Spleen (tissue), 11 donors: ENCODE measurements around the gene PHTF1. TPM values are rescaled to one million over a fixed set of nuclear protein-coding genes. Genes with fewer than 3 reads are reported as not detected.

Experiments
- DNase-seq: peaks from one replicate; pipeline ENCODE4 v3.0.0-alpha.2; 2020
- H3K27ac ChIP-seq, 8 donors: fragments of 200-600 bp; sonication (generic) in 7 of 8; 1 replicate in 4 of 8; 2 replicates in 4 of 8; pipeline versions ENCODE4 v1.5.0 to v1.8.0; 2016 to 2021; ENCODE audit warnings: inconsistent platforms in 4 of 8, mild to moderate bottlenecking in 4 of 8, moderate library complexity in 1 of 8
- H3K27me3 ChIP-seq, 7 donors: fragments of 200-600 bp; sonication (generic) in 6 of 7; replicated peaks in 1 of 7; 1 replicate in 4 of 7; 2 replicates in 3 of 7; pipeline versions ENCODE4 v1.5.0 to v1.8.0; 2016 to 2021; ENCODE audit warnings: inconsistent platforms in 3 of 7, mild to moderate bottlenecking in 1 of 7
- H3K36me3 ChIP-seq, 6 donors: fragments of 200-600 bp; sonication (generic) in 5 of 6; 1 replicate in 4 of 6; 2 replicates in 2 of 6; pipeline versions ENCODE4 v1.5.0 to v1.8.0; 2016 to 2021; ENCODE audit warnings: inconsistent platforms in 2 of 6
- H3K4me1 ChIP-seq, 6 donors: fragments of 200-600 bp; sonication (generic) in 5 of 6; 1 replicate in 3 of 6; 2 replicates in 3 of 6; pipeline versions ENCODE4 v1.5.0 to v1.8.0; 2016 to 2021; ENCODE audit warnings: inconsistent platforms in 3 of 6
- H3K4me3 ChIP-seq, 8 donors: fragments of 200-600 bp; sonication (generic) in 7 of 8; 1 replicate in 4 of 8; 2 replicates in 4 of 8; pipeline versions ENCODE4 v1.5.0 to v1.8.0; 2016 to 2021; ENCODE audit warnings: inconsistent platforms in 4 of 8, mild to moderate bottlenecking in 4 of 8, moderate library complexity in 2 of 8
- H3K9me3 ChIP-seq, 8 donors: fragments of 200-600 bp; sonication (generic) in 7 of 8; 1 replicate in 4 of 8; 2 replicates in 4 of 8; pipeline versions ENCODE4 v1.5.0 to v1.8.0; 2016 to 2021; ENCODE audit warnings: inconsistent platforms in 4 of 8
- CTCF ChIP-seq, 11 experiments: fragments of 200-600 bp in 7 of 11; fragments of 450-650 bp in 4 of 11; sonication (generic) in 4 of 11; IDR thresholded peaks in 8 of 11; conservative IDR thresholded peaks in 3 of 11; 1 replicate in 7 of 11; 2 replicates in 4 of 11; pipeline versions ENCODE4 v1.4.0 to v1.8.0; 2016 to 2021; ENCODE audit warnings: antibody characterized with exemption in 11 of 11, inconsistent platforms in 4 of 11, mild to moderate bottlenecking in 1 of 11
- POLR2A ChIP-seq, 3 donors: fragments of 450-650 bp; IDR thresholded peaks; one replicate each; pipeline ENCODE4 v1.5.1; 2017; ENCODE audit warnings: antibody characterized with exemption in 3 of 3, mild to moderate bottlenecking in 1 of 3
- POLR2AphosphoS5 ChIP-seq, 3 donors: sonication (generic); formaldehyde crosslinking; IDR thresholded peaks; one replicate each; pipeline ENCODE4 v1.5.1; 2017; ENCODE audit warnings: antibody characterized with exemption in 3 of 3
- WGBS, 5 donors: extraction: QIAGEN DNeasy Blood & Tissue Kit in 3 of 5; methylation state at CpG; one replicate each; pipeline versions ENCODE4 v1.1.5 to v1.1.7; 2013 to 2018; 5-methylcytosine and 5-hydroxymethylcytosine counted together
- intact Hi-C: fragments of 100-400 bp; cut with DNase I; formaldehyde crosslinking; loops from one replicate; pipeline ENCODE4 v1.15.0; 2023; ENCODE audit warnings: low total_unique reads
- polyA plus RNA-seq, 3 donors: library from polyadenylated mRNA; stranded (reverse); fragments of 200-250 nt; gene quantifications; one replicate each; pipeline ENCODE4 v1.2.1, GENCODE V29; 2013
- total RNA-seq, 7 donors: library from RNA; depleted of rRNA in 3 of 7; stranded (reverse); fragments of >200 nt in 3 of 7; fragmentation: NEBNext Ultra II Directional in 4 of 7; extraction: Animal tissue kit (Norgen Biotek cat#: 25700) in 4 of 7; gene quantifications; one replicate each; pipeline versions ENCODE4 v1.1.0 to v1.2.1, GENCODE V29; 2016 to 2021
- donor health status: healthy with polysubstance abuse.
- donor health status: DM: no; HTN: no; CAD: no; lungs with moderate emphysema.
- donor health status: DM: no; HTN: no; CAD: no.
- donor health status: Bipolar disorder and iron deficiency.
- donor health status: healthy.
- donor health status: DM: no; HTN: no; CAD: no.
- donor health status: DM: yes; HTN: yes; CAD: no.

The PHTF1 gene
- total and polyA plus RNA-seq, 10 donors = 5.6 to 47.6 (median 20.3) TPM

- 52 to 75% (median 55%) methylated on average over 3 of the region's 3 CpGs for WGBS, 5 donors
- Histone ChIP-seq H3K4me3 (no peak overlapping the region), H3K36me3 (peaks cover 0 to 67% (median 17%) of the 10 kb centered on the region in 6 donors), H3K4me1 (peaks cover 0 to 20% (median 0%) of the 10 kb centered on the region in 6 donors), H3K27me3 (no peaks in the 10 kb centered on the region), H3K9me3 (peaks cover 0 to 4% (median 0%) of the 10 kb centered on the region in 8 donors), H3K27ac (no peak overlapping the region)
- no peak for DNase-seq
- intact Hi-C loops = no loop called here
- no peak for TF ChIP-seq CTCF (IDR thresholded peaks at IDR 0.05 in 8 of 11, conservative IDR thresholded peaks at IDR 0.05 in 3 of 11)
- TF ChIP-seq POLR2A (IDR thresholded peaks at IDR 0.05) = no peak
- TF ChIP-seq POLR2AphosphoS5 (IDR thresholded peaks at IDR 0.05) = no peak
These were observed 57.9 kb downstream of the PHTF1 start for GRCh38 chr1:113701429-113701828.

GRCh38 chr1:113694910-113695309 is 64.4 kb downstream of the PHTF1 start:
- Histone ChIP-seq H3K9me3 (peaks cover 7 to 35% (median 26%) of the 10 kb centered on the region in 8 donors), H3K4me3 (no peak overlapping the region), H3K4me1 (peaks cover 0 to 5% (median 0%) of the 10 kb centered on the region in 6 donors), H3K36me3 (peaks cover 0 to 73% (median 12%) of the 10 kb centered on the region in 6 donors), H3K27ac (no peak overlapping the region), H3K27me3 (no peaks in the 10 kb centered on the region)
- no peak for TF ChIP-seq CTCF (IDR thresholded peaks at IDR 0.05 in 8 of 11, conservative IDR thresholded peaks at IDR 0.05 in 3 of 11)
- TF ChIP-seq POLR2A (IDR thresholded peaks at IDR 0.05) = no peak
- TF ChIP-seq POLR2AphosphoS5 (IDR thresholded peaks at IDR 0.05) = no peak
- intact Hi-C loops = no loop called here
- DNase-seq = no peak

- intact Hi-C loops = no loop called here
- WGBS, 5 donors = 95 to 98% (median 96%) methylated on average over 4 of the region's 4 CpGs
- peaks cover 7 to 35% (median 26%) of the 10 kb centered on the region in 8 donors for H3K9me3 ChIP-seq
- H3K4me3 ChIP-seq = no peak overlapping the region
- no peaks in the 10 kb centered on the region for H3K27me3 ChIP-seq
- H3K4me1 ChIP-seq = peaks cover 0 to 5% (median 0%) of the 10 kb centered on the region in 6 donors
- H3K27ac ChIP-seq = no peak overlapping the region
- H3K36me3 ChIP-seq = peaks cover 0 to 68% (median 10%) of the 10 kb centered on the region in 6 donors
- TF ChIP-seq POLR2AphosphoS5 (IDR thresholded peaks at IDR 0.05) (no peak), POLR2A (IDR thresholded peaks at IDR 0.05) (no peak), CTCF (IDR thresholded peaks at IDR 0.05 in 8 of 11, conservative IDR thresholded peaks at IDR 0.05 in 3 of 11) (no peak)
- DNase-seq = no peak
These were observed 66.4 kb downstream of the PHTF1 start for GRCh38 chr1:113692824-113693431.

- WGBS, 5 donors = 33 to 67% (median 61%) methylated on average over 2 of the region's 2 CpGs
- Histone ChIP-seq H3K4me3 (no peak overlapping the region), H3K9me3 (peaks cover 7 to 35% (median 26%) of the 10 kb centered on the region in 8 donors), H3K36me3 (peaks cover 0 to 62% (median 6%) of the 10 kb centered on the region in 6 donors), H3K27ac (no peak overlapping the region), H3K4me1 (peaks cover 0 to 5% (median 0%) of the 10 kb centered on the region in 6 donors), H3K27me3 (no peaks in the 10 kb centered on the region)
- intact Hi-C loops = no loop called here
- TF ChIP-seq POLR2AphosphoS5 (IDR thresholded peaks at IDR 0.05) (no peak), CTCF (IDR thresholded peaks at IDR 0.05 in 8 of 11, conservative IDR thresholded peaks at IDR 0.05 in 3 of 11) (no peak), POLR2A (IDR thresholded peaks at IDR 0.05) (no peak)
- DNase-seq = no peak
These were observed 66.9 kb downstream of the PHTF1 start for GRCh38 chr1:113692342-113692741.
